GM04503 (cell line): ENCODE measurements around the gene CDK14.

Source experiments
- DNase-seq: peaks from one replicate; pipeline ENCODE4 v3.0.0-alpha.2; 2012; ENCODE audit warnings: low read depth

CDK14 gene

DNA sequence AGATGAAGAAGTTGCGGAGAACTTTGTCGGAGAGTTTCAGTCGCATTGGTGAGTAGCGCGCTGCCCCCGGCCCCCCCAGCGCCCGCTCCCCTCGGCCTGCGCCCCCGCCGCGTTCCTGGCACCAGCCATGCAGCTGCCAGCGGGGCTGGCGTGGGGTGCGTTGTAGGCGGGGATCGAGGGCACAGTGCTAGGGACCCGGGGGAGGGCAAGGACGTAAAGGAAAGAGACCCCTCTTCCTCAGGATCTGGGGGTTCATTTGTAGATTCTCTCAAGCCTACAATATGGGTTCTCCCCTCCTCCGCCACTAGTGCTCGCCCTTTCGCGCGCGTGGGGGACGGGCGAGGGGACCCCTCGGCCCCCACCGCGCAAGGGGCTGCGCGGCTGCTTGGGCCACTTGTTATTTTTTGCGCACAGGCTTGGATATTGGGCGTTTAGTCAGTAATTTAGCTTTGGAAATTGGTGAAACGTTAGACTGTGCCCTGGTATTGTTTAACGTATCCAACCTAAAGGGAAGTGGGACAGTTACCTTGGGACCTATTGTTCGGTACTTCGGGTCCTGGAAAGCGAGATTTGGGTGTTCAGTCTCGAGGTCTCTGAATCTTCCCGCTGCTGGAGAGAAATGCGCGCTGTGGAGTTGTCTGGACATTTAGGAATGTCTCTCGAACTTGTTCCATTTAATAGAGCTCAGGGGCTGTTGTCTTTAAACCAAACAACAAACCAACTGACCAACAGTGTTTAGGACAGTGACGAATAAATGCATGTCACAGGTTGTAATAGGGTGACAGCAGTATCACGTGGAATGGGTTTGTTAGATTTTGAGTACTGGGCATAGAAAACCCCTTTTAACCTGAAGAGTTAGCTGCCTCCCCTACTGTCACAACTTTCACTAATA is 796 bp downstream of the CDK14 start:
- DNase-seq, result no peak

DNA sequence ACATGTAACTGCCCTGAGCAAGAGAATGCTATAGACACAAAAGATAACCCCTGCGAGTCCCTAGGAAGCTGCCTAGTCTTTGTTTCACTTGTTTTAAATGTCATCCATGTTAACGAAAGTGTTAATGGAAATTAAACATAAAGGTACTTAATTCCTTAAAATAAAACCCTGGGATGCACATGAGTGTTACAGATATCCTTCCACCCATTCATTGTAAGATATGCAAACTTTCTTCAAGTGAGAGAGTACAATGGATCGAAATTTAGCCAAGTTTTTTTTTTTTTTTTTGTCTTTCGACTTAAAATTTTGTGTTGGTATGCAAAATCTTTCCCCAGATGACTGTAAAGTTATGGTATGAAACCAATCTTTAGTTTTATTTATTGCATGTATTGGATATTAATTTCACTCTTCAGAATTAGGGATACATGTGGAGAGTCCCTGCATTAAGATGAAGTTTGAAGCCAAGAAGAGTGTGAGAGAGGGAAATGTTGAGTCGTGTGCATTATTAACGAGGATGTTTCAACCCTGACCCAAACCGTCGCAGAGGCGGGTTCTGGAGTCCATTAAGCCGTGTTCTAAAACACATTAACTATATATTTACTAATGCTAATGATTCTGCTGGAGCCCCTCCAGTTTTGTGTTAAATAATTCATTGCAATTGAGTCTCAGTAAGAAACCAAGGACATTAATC is 1.6 kb downstream of the CDK14 start:
- no peak for DNase-seq

DNA sequence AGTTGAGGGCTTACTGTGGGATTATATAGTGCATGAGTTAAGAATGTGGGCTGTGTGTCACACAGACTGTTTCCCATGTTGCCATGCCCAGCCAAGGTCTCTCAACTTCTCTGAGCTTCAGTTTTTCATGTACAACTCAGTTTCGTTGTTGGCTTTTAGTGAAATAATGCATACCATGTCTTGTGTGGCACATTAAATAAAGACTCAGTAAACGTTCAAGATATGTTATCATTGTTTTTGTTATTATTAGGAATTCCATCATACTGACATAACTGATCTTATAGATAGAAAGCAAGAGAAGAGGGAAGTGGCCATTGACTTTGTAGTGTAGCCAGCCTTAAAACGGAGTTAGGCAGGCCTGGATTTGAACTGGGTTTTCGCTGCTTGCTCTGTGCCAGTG is 2.9 kb downstream of the CDK14 start:
- DNase-seq, result no peak

DNA sequence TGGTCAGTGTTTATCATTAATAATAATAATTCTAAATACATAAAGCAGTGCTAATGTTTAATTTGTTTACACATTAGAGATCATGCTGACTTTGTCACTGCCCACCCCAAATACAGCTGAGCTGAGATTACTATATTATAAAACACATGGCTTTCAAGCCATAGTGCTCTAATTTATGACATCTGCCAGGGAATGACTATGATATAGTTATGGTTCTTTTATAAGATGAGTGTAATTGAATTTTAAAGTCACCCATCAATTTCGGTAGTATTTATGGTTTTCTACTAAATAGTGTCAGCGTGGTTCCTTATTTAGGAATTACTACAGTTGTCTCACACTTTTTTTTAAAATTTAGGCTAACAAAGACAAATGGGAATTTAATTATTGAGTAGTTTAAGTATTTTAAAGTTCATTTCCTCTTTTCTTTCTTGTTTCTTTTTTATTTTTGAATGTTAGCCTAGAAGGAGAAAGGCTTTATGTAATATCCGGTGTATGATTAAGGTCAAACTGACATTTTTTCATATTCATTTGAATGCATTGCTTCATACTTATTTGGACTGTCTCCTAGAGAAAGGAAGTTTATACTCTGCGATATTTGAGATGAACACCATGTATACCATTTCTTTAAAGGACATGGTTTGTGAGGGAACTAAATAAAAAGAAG is 3.9 kb downstream of the CDK14 start:
- no peak for DNase-seq

DNA sequence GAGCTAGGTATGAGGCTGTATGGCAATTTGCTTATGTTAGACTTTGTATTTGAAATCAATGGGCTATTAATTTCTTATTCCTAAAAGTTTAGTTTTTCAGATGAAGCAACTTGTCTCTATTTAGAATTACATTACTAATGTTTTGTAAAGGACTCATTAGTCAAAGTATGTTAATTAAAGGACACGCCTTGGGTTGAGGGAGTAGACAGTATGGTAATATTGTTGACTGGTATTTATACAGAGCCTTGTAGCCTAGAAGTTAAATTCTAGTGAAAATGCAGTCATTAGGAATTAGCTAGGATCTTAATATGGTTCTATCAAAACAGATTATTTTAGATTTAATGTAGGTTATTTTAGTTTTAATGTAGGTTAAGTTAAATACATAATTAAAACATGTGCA is 6.2 kb downstream of the CDK14 start:
- DNase-seq, result no peak

DNA sequence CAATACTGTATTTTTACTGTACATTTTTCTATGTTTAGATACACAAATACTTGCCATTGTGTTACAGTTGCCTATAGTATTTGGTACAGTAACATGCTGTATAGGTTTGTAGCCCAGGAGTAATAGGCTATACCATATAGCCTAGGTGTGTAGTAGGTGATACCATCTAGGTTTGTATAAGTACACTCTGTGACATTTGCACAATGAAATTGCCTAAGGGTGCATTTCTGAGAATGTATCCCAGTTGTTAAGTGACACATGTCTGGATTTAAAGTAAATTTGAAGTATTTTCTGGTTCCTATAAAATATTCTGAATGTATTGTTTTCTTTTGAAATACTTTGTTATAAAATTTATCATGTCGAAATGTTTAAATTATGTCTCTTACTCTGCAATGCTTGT is 7.2 kb downstream of the CDK14 start:
- DNase-seq, result no peak

DNA sequence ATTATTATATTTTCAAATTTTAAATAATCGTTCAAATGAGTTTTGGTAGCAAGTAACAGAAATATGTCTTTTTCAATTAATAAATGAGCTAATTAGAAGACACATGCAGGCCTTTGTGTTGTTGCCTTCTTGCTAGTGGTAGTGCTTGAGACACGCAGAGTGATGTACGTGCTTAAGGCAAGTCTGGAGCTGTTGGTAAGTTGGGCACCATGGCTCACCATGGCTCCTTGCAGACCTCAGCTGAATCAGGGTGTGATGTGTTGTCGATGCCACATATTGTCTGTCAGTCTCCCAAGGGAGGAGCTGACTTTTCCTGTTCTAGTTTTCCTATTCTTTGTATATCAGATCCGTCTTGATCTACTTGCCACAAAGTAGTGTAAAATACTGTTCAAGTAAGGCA is 8.3 kb downstream of the CDK14 start:
- DNase-seq, result no peak

DNA sequence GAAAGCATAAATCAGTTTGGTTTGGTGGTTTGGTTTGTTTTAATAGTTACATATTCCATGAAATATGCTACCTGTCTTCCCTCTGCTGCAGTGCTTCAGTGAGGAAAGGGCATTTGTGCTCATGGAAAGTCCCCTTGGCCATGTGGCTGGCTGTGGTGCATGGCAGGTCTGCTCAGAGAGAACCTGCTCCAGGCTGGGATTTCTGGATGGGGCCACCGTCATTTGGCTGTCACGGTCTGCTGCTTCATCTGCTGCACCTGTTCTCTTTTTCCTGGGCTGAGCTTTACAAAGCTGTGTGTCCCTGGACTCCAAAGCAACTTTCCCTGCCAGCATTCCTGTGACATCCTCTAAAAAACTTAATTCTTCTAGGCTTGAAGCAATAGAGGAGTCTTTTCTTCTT is 8.9 kb downstream of the CDK14 start:
- no peak for DNase-seq

DNA sequence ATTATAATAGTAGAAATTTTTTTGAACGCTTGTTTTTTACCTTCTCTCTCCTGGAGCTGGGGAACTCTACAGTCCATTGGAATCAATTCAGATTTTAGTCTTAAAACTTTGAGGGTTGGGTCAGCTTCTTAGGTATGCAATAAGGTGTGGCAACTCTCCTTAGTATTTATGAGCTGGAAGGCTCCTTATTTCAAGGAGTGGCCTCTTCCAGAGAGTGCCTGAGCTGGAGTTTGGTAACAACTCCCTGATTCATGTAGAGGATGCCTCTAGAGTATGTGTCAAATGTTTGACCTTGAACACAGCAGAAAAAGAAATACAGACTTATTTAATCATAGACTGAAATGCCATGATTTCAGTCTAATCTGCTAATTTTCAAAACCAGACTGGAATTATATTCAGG is 11.1 kb downstream of the CDK14 start:
- DNase-seq, result no peak

DNA sequence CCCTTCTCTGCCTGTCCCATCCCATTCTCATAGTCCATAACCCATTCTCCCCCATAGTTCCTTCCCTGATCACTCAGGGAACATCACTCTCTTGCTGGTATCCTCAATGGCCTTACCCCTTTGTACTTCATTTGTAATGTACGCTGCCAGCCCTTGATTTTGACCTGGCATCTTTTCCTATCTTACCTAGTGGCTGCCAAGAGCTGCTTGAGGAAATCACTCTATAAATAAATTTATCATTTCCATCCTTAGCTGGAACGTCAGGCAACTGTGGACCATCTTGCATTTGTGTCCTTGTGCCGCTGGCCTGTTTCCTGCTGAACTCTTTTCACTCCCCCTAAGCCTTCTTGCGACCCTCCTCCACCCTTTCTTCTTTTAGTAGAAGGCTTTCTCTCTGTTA is 14.0 kb downstream of the CDK14 start:
- no peak for DNase-seq

DNA sequence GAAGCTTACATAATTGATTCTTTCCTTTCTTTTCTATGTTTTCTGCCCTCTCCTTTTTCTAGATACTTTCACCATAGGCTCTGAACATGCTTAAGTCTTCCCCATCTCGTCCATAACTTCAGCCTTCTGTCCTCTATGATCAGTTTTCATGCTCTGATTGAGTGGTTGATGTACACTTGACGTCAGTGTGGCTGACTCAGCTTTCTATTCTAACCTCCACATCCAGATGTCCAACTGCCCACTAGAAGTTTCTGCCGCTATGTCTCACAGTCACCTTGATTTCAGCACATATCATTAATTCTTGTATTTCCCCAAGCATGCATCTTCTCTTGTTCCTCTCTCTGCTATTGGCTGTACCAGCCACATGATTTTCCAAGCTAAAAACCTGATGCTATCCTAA is 15.0 kb downstream of the CDK14 start:
- no peak for DNase-seq

DNA sequence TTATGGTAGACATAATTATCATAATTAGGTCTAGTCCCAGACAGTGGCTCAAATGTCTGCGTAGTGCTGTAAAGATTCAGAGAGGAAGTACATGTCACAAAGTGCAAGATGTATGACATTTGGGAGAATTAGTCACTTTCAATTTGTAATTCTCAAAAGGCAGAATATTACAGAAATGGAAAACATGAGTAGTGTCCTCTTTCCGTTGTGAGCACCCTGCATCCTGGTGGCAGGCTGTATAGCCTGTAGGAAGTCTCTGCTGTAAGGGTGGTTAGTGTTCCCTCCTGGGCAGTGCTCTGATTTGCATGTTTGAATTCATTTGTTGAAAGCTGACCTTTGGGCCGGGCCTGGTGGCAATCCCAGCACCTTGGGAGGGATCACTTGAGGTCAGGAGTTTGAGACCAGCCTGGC is 17.0 kb downstream of the CDK14 start:
- no peak for DNase-seq

DNA sequence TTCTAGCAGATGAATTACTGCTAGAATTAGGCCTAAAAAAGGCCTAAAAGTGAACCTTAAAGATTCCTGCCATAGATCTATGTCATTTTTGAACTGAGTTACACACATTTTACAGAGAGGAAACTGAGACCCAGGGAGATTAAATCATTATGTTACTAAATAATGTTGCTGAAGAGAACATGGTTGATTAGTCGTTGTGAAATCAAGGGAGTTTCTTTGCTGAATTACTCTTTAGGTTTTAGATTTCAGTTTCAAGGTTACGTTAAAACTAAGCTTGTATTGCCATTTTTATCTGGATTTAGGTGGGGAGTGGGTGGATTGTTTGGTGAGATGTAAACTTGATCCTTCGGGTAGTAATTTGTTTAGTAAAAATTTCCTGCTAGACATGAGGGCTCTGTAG is 21.3 kb downstream of the CDK14 start:
- no peak for DNase-seq

DNA sequence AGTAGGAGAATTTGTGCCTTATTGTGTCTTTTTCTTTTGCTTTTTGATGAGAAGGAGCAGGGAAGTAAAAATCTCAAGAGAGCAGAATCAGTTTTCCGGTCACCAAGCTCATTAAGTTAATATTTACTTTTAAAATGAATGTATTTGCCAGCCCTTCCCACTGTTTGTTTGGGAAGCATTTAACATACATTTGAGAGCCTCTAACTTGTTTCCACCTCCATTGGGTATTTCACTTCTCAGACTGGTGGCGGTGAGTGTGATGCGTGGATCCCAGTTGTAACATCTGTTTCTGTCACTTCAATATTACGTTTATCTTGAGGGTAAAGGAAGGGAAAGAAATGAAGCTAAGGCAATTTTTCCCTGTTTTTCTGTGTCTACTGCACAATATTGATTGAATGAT is 22.8 kb downstream of the CDK14 start:
- no peak for DNase-seq

DNA sequence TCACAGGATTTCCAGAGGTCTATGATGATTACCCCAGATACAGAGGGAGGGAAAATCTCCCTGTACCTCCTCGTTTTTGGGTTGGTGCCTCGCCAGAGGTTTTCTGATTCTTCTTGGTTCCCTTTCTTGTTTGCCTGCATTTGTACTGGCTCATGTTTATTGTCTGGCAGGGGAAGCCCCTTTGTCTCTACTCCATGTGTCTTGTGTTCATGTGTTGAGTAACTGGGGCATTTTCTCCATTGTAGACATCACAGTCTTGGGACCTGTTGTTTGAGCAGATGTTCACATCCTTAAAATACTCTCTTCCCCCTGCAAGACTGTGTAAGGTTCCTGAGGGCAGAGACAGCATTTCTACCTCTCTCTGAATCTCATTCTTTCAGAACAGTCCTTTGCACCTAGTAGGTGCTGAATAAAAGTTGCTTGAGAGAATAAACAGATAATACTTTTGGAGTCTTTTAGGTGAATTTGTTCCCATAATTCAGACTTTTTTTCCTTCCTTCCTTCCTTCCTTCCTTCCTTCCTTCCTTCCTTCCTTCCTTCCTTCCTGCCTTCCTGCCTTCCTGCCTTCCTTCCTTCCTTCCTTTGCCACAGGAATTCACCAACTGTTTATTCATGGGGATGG is 25.1 kb downstream of the CDK14 start:
- no peak for DNase-seq

DNA sequence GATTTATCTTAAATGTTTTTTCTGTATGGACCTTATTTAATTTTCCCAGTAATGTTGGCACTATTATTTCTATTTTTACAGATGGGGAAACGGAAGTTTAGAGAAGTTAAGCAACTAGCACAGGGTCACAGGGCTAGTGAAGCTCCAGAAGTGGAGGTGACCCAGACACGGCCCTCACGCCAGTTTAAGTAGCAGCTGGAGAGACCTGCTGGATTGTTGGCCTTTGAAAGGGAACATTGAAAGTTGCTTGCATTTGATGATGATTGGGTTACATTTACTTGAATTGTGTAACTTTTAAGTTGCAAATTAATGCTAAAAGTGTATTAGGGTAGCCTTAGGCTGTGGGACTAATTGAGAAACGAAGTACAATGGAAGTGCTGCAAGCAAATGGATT is 25.6 kb downstream of the CDK14 start:
- DNase-seq, result no peak

DNA sequence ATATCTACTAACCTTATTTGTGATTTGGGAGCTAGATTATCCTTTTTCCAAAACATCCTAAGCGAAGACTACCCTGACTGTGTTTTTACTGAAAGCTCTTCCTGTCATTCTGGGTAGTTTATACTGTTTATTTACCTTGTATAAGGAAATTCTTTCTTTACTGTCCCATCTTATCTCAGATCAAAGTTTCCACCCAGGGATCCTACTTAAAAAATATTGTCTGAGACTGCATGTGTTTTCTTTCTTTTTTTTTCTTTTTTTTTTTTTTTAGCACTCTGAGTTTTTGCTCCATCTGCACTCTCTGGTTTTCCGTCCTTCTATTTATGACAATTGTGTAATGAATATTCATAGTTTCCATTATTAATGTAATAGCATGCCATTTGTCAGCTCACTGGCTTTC is 26.5 kb downstream of the CDK14 start:
- DNase-seq, result no peak

DNA sequence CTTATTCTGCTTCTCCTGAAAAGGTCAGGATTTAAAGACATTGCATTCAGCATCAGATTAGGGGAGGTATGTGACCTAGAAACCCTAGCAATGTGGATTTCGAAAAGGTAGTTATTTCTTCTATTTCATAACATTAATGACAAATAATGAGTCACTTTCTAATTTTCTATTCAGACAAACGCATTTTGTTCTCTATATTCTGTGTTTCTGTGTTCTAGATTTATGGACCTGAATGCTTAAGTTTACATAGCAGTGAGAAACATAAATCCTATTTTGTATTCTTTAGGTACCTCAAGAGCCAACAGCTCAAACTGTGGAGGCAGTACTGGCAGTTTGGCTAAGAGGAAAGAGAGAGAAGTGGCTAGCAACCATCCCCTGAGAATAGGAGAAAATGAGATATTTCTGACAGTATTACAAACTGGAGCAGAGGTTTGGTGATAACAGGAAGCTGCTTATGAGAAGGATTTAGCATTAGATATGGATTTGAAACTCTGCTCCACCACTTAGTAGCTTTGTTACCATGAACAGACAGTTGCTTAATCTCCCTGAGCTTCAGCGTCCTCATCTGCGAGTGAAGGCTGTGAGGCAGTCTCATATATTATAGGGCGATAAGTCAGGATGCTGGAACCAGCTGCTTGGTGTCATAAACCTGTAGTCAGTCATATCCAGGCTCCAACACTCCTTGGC is 28.2 kb downstream of the CDK14 start:
- no peak for DNase-seq

DNA sequence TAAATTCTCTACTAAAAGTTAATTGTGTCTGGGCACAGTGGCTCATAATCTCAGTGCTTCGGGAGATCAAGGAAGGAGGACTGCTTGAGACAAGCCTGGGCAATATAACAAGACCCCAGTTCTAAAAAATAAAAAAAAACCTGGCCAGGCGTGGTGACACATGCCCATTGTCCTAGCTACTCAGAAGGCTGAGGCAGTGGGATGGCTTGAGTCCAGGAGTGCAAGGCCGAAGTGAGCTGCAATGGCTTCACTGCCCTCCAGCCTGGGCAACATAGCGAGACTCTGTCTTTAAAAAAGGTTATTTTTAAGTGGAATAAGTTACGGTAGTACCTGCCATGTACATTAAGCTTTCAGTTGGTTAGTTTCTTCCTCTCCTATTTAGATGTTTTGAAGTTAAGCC is 28.9 kb downstream of the CDK14 start:
- no peak for DNase-seq

DNA sequence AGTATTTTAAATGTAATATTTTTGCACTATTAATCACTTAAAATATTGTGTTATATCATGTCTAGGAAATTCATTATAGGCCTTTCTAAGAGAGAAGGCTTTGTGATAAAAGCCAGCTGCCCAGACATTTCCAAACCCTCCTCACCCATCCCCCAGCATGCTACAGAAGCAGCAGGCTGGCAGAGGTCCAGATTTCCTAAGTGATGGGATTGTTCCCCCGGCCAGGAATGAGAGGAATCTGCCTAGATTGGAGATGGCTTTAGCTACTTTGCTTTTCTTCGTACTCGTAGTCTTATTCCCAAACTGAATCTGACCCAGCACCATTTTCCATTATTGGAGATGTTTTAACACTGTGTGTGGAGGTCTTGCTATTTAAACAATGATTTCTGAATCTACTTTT is 29.4 kb downstream of the CDK14 start:
- DNase-seq, result no peak

DNA sequence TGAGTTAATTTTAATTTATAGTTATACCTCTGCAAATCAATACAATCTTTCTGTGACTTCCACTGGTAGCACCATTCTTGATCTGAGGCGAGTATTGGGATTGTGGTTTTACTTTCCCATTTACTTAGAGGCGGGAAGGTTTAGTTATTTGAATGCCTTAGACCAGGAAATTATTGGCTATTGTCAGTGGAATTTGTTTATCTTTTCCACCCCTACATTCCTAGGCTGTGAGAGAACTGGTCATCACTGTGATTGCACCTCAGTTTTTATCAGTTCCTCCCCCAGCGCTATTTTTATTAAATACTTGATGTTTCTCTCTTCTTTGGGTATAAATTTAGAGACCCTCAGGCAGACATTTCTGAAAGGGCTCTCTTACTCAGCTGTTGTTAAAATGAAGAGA is 29.9 kb downstream of the CDK14 start:
- no peak for DNase-seq

DNA sequence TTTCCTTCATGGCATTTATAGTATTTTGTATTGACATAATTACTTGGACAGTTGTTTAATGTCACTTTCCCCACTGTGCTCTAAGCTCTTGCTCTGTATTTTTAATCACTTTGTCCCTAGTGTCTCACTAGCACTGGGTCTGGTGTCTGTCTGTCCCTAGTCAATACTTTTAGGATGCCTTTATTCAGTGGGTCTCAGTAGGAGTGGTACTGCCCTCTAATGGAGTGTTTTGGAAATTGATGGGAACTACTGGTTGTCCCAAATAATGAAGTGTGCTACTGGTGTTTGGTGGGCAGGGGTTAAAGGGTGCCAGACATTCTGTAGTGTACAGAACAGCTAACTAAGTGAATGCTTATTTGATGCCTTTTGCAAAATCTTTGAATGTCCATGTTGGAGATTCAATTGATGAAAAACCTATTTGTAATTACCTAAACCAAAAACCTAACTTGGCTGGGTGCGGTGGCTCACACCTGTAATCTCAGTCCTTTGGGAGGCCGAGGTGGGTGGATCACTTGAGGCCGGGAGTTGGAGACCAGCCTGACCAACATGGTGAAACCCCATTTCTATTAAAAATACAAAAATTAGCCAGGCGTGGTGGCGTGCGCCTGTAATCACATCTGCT is 33.3 kb downstream of the CDK14 start:
- DNase-seq, result no peak
